H9 (cell line): Measurements from ENCODE around the gene GRIN2A. TPM values are rescaled to one million over a fixed set of nuclear protein-coding genes. Genes with fewer than 3 reads are reported as not detected.

ENCODE experiments used
- DNase-seq: peaks from one replicate; pipeline ENCODE4 v3.0.0-alpha.2; 2017
- H2AFZ ChIP-seq: one replicate; pipeline ENCODE4 v1.6.1; 2013; ENCODE audit warnings: mild to moderate bottlenecking, low read length, control low read depth, moderate library complexity
- H2AK5ac ChIP-seq: 2 replicates; pipeline ENCODE4 v1.6.1; 2013; ENCODE audit warnings: low read length, control low read depth, mixed read lengths; ENCODE audit not compliant: insufficient read length
- H2BK120ac ChIP-seq: one replicate; pipeline ENCODE4 v1.6.1; 2013; ENCODE audit warnings: low read depth, mild to moderate bottlenecking, low read length, control low read depth, inconsistent platforms; ENCODE audit not compliant: poor library complexity, severe bottlenecking
- H2BK12ac ChIP-seq: 2 replicates; pipeline ENCODE4 v1.6.1; 2013; ENCODE audit warnings: low read length, control low read depth, mixed read lengths, low read depth; ENCODE audit not compliant: insufficient read length
- H2BK15ac ChIP-seq: 2 replicates; pipeline ENCODE4 v1.6.1; 2013; ENCODE audit warnings: low read depth, low read length, control low read depth
- H2BK20ac ChIP-seq: one replicate; pipeline ENCODE4 v1.6.1; 2013; ENCODE audit warnings: low read depth, mild to moderate bottlenecking, low read length, control low read depth, inconsistent platforms; ENCODE audit not compliant: poor library complexity, severe bottlenecking
- H2BK5ac ChIP-seq: 2 replicates; pipeline ENCODE4 v1.6.1; 2013; ENCODE audit warnings: low read length, control low read depth, mixed read lengths; ENCODE audit not compliant: insufficient read length
- H3K14ac ChIP-seq: 2 replicates; pipeline ENCODE4 v1.6.1; 2013; ENCODE audit warnings: low read length, control low read depth; ENCODE audit not compliant: insufficient read depth
- H3K18ac ChIP-seq: 2 replicates; pipeline ENCODE4 v1.6.1; 2013; ENCODE audit warnings: low read depth, mild to moderate bottlenecking, mixed read lengths, low read length, control low read depth; ENCODE audit not compliant: insufficient read length
- H3K23ac ChIP-seq: 2 replicates; pipeline ENCODE4 v1.6.1; 2013; ENCODE audit warnings: low read length, control low read depth, mixed read lengths, low read depth; ENCODE audit not compliant: insufficient read length
- H3K23me2 ChIP-seq: 2 replicates; pipeline ENCODE4 v1.6.1; 2013; ENCODE audit warnings: low read depth, mild to moderate bottlenecking, mixed read lengths, low read length, control low read depth; ENCODE audit not compliant: insufficient read length, poor library complexity, severe bottlenecking
- H3K27ac ChIP-seq: 2 replicates; pipeline ENCODE4 v1.5.1; 2013; ENCODE audit warnings: low read length, control low read depth, mixed read lengths, low read depth; ENCODE audit not compliant: insufficient read length
- H3K27me3 ChIP-seq: 2 replicates; pipeline ENCODE4 v1.6.1; 2013; ENCODE audit warnings: low read length, control low read depth, inconsistent platforms; ENCODE audit not compliant: insufficient read depth
- H3K4ac ChIP-seq: 2 replicates; pipeline ENCODE4 v1.6.1; 2013; ENCODE audit warnings: low read depth, mild to moderate bottlenecking, control low read depth, inconsistent platforms, low read length, moderate library complexity
- H3K4me1 ChIP-seq: 2 replicates; pipeline ENCODE4 v1.6.1; 2013; ENCODE audit warnings: low read length, control low read depth, inconsistent platforms; ENCODE audit not compliant: insufficient read depth
- H3K4me2 ChIP-seq: 2 replicates; pipeline ENCODE4 v1.6.1; 2013; ENCODE audit warnings: low read length, control low read depth, mixed read lengths; ENCODE audit not compliant: insufficient read length, insufficient read depth
- H3K56ac ChIP-seq: 2 replicates; pipeline ENCODE4 v1.6.1; 2013; ENCODE audit warnings: low read depth, mild to moderate bottlenecking, mixed read lengths, low read length, control low read depth; ENCODE audit not compliant: insufficient read length
- H3K79me1 ChIP-seq: 2 replicates; pipeline ENCODE4 v1.6.1; 2013; ENCODE audit warnings: low read depth, mild to moderate bottlenecking, moderate library complexity, low read length, control low read depth, inconsistent platforms; ENCODE audit not compliant: insufficient read depth, poor library complexity, severe bottlenecking
- H3K79me2 ChIP-seq: 2 replicates; pipeline ENCODE4 v1.6.1; 2013; ENCODE audit warnings: low read length, control low read depth, inconsistent platforms; ENCODE audit not compliant: insufficient read depth
- H3K9ac ChIP-seq: 2 replicates; pipeline ENCODE4 v1.6.1; 2013; ENCODE audit warnings: low read length, control low read depth, mixed read lengths; ENCODE audit not compliant: insufficient read length; ENCODE audit errors: extremely low read depth
- H3K9me3 ChIP-seq: one replicate; pipeline ENCODE4 v1.6.1; 2013; ENCODE audit warnings: low read depth, low read length, inconsistent platforms; ENCODE audit not compliant: control insufficient read depth
- H3T11ph ChIP-seq: one replicate; pipeline ENCODE4 v1.6.1; 2013; ENCODE audit warnings: mild to moderate bottlenecking, low read length, control low read depth, inconsistent platforms
- H4K20me1 ChIP-seq: one replicate; pipeline ENCODE4 v1.6.1; 2013; ENCODE audit not compliant: control insufficient read depth, insufficient read length, insufficient read depth
- H4K5ac ChIP-seq: 2 replicates; pipeline ENCODE4 v1.6.1; 2013; ENCODE audit warnings: low read depth, mild to moderate bottlenecking, mixed read lengths, low read length, control low read depth; ENCODE audit not compliant: insufficient read length
- H4K8ac ChIP-seq: replicated peaks from 2 replicates; pipeline ENCODE4 v1.6.1; 2013; ENCODE audit warnings: low read length, control low read depth, mixed read lengths, low read depth; ENCODE audit not compliant: insufficient read length
- H4K91ac ChIP-seq: 2 replicates; pipeline ENCODE4 v1.6.1; 2013; ENCODE audit warnings: low read depth, mild to moderate bottlenecking, moderate library complexity, mixed read lengths, low read length, control low read depth; ENCODE audit not compliant: insufficient read length
- H3K27ac Mint-ChIP-seq, 3 experiments: 2 replicates in 2 of 3; 3 replicates in 1 of 3; pipeline ENCODE4 v1.8.0; 2020 to 2021; ENCODE audit warnings: mixed read lengths in 3 of 3, mild to moderate bottlenecking in 1 of 3, moderate library complexity in 1 of 3
- H3K27me3 Mint-ChIP-seq: 2 replicates; pipeline ENCODE4 v1.8.0; 2021; ENCODE audit warnings: low read depth, mild to moderate bottlenecking, moderate library complexity, mixed read lengths
- H3K36me3 Mint-ChIP-seq, 3 experiments: 2 replicates in 2 of 3; 3 replicates in 1 of 3; pipeline ENCODE4 v1.8.0; 2020 to 2021; ENCODE audit warnings: low read depth in 3 of 3, mixed read lengths in 3 of 3; ENCODE audit not compliant: insufficient read depth in 1 of 3
- H3K4me1 Mint-ChIP-seq, 2 experiments: 2 replicates each; pipeline ENCODE4 v1.8.0; 2020; ENCODE audit warnings: mixed read lengths in 2 of 2
- H3K4me3 Mint-ChIP-seq, 2 experiments: 2 replicates in 1 of 2; 3 replicates in 1 of 2; pipeline ENCODE4 v1.8.0; 2020 to 2021; ENCODE audit warnings: mild to moderate bottlenecking in 2 of 2, mixed read lengths in 2 of 2, moderate library complexity in 1 of 2
- H3K9me3 Mint-ChIP-seq, 2 experiments: 2 replicates in 1 of 2; 3 replicates in 1 of 2; pipeline ENCODE4 v1.8.0; 2020; ENCODE audit warnings: mild to moderate bottlenecking in 2 of 2, mixed read lengths in 2 of 2, moderate library complexity in 1 of 2
- total RNA-seq: library from RNA; stranded (reverse); gene quantifications from 2 replicates; pipeline ENCODE4 v1.2.1, GENCODE V29; 2021
- TF ChIP-seq, protein P1 (sequence below): fragments of 200-600 bp; sonication (generic); conservative IDR thresholded peaks from 3 replicates; pipeline ENCODE4 v1.8.0; 2021; ENCODE audit warnings: antibody characterized with exemption, mild to moderate bottlenecking

GRIN2A gene
- total RNA-seq, 1 experiment from 2014 or later: 1.5 TPM

- Histone ChIP-seq H3K27ac (no peak overlapping the region), H3K9ac (no peak overlapping the region), H4K8ac (no peak overlapping the region), H3K27me3 (no peaks in the 10 kb centered on the region), H3K23ac (no peak overlapping the region), H2AFZ (no peak overlapping the region), H2BK120ac (no peak overlapping the region), H3K79me1 (no peaks in the 10 kb centered on the region), H3K56ac (no peak overlapping the region), H3K4me1 (no peaks in the 10 kb centered on the region), H3K4ac (no peak overlapping the region), H3K14ac (no peak overlapping the region), H3K79me2 (no peaks in the 10 kb centered on the region), H3T11ph (no peak overlapping the region), H2BK5ac (no peak overlapping the region), H2BK20ac (no peak overlapping the region), H4K5ac (no peak overlapping the region), H2BK15ac (no peak overlapping the region), H3K9me3 (no peaks in the 10 kb centered on the region), H4K91ac (no peak overlapping the region), H2AK5ac (no peak overlapping the region), H3K23me2 (no peaks in the 10 kb centered on the region), H2BK12ac (no peak overlapping the region), H3K18ac (no peak overlapping the region), H4K20me1 (no peaks in the 10 kb centered on the region), H3K4me2 (no peak overlapping the region)
- no peaks in the 10 kb centered on the region for H3K36me3 Mint-ChIP-seq
- H3K27ac Mint-ChIP-seq: no peak overlapping the region
- H3K4me1 Mint-ChIP-seq: peaks cover 5 to 8% of the 10 kb centered on the region in 2 experiments; a peak in 3 of 4 replicates
- no peak for DNase-seq
- H3K9me3 Mint-ChIP-seq: no peaks in the 10 kb centered on the region
- H3K27me3 Mint-ChIP-seq: peaks cover 1% of the 10 kb centered on the region; the same call in 1 of the 2 replicates
- H3K4me3 Mint-ChIP-seq: no peak overlapping the region
- TF ChIP-seq, protein P1, sequence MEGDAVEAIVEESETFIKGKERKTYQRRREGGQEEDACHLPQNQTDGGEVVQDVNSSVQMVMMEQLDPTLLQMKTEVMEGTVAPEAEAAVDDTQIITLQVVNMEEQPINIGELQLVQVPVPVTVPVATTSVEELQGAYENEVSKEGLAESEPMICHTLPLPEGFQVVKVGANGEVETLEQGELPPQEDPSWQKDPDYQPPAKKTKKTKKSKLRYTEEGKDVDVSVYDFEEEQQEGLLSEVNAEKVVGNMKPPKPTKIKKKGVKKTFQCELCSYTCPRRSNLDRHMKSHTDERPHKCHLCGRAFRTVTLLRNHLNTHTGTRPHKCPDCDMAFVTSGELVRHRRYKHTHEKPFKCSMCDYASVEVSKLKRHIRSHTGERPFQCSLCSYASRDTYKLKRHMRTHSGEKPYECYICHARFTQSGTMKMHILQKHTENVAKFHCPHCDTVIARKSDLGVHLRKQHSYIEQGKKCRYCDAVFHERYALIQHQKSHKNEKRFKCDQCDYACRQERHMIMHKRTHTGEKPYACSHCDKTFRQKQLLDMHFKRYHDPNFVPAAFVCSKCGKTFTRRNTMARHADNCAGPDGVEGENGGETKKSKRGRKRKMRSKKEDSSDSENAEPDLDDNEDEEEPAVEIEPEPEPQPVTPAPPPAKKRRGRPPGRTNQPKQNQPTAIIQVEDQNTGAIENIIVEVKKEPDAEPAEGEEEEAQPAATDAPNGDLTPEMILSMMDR: no peak
Observed at GRCh38 chr16:9929313-9929712, 252.9 kb downstream of the GRIN2A start.
